ENCODE results near the gene PARL. TPM values are rescaled to one million over a fixed set of nuclear protein-coding genes. Genes with fewer than 3 reads are reported as not detected.

PARL gene
- total RNA-seq, 1 experiment from 2014 or later, result 69.7 TPM

- Histone ChIP-seq H3K27me3 (ENCODE audit: insufficient read depth, low read length) (no peaks in the 10 kb centered on the region), H3K9me2 (ENCODE audit: insufficient read depth) (no peaks in the 10 kb centered on the region), H3K9me3 (ENCODE audit: control insufficient read depth in 1 of 2, insufficient read depth in 1 of 2, low read depth in 1 of 2, low read length in 2 of 2) (no peaks in the 10 kb centered on the region), H3K4me1 (ENCODE audit: control insufficient read depth in 1 of 2, insufficient read depth in 2 of 2, low read length in 2 of 2) (no peaks in the 10 kb centered on the region), H3K4me2 (ENCODE audit: low read length) (no peak overlapping the region), H2AFZ (ENCODE audit: low read depth, low read length, poor library complexity, severe bottlenecking) (no peak overlapping the region), H3K79me2 (ENCODE audit: insufficient read depth, low read length) (0 out of 2 replicates have a peak, but pooled peaks cover 13% of the 10 kb centered on the region), H3K27ac (ENCODE audit: low read depth, low read length) (no peak overlapping the region), H3K9ac (ENCODE audit: low read length) (no peak overlapping the region), H3K4me3 (replicated peaks in 1 of 2; ENCODE audit: low read depth in 1 of 2, low read length in 2 of 2) (no peak overlapping the region), H3K36me3 (ENCODE audit: control insufficient read depth in 1 of 2, insufficient read depth in 2 of 2, low read length in 2 of 2) (peaks cover 38 to 50% of the 10 kb centered on the region in 2 experiments), H4K20me1 (ENCODE audit: insufficient read depth) (no peaks in the 10 kb centered on the region)
- DNase-seq (ENCODE audit: low read depth, low spot score) (no peak), ATAC-seq (no peak)
- no TSS peak for BruUV-seq (replicated peaks)
- POLR2A ChIA-PET, result no interaction called here
- no peak for TF ChIP-seq CBX3 (IDR thresholded peaks at IDR 0.05; ENCODE audit: low read depth)
- TF ChIP-seq ZNF274 (IDR thresholded peaks at IDR 0.05; ENCODE audit: low read depth, low read length), result no peak
- TF ChIP-seq EGR1 (IDR thresholded peaks at IDR 0.05; ENCODE audit: low read depth), result no peak
- TF ChIP-seq ATF3 (IDR thresholded peaks at IDR 0.05), result no peak
- intact Hi-C loops (cut with micrococcal nuclease), result no loop called here
- CTCF ChIA-PET, result interaction anchor here (3.2 kb wide), 1 partner anchor 16 kb away, joined by 8 read pairs; no protein-coding TSS in a partner anchor
- RAD21 ChIA-PET (ENCODE audit: low non-redundant PET in 1 of 2, low total read pairs in 2 of 2, uncharacterized antibody in 2 of 2, unreplicated experiment in 2 of 2), result no interaction called here
These were observed 102.0 kb downstream of the PARL start for GRCh38 chr3:183782576-183783276.

DNA sequence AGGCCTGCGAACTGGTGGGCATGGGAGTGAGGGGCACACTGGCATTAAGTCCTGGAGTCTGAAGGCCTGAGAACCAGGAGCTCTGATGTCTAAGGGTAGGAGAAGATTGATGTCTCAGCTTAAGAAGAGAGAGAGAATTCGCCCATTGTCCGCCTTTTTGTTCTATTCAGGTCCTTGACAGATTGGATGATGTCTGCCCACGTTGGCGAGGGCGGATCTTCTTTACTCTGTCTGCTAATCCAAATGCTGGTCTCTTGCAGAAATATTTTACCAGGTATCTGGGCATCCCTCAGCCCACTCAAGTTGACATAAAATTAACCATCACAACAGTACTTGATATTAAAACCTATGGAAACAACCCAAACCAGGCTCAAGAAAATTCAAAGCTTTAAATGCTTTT is 103.4 kb downstream of the PARL start:
- Histone ChIP-seq H3K4me1 (ENCODE audit: control insufficient read depth in 1 of 2, insufficient read depth in 2 of 2, low read length in 2 of 2) (no peaks in the 10 kb centered on the region), H4K20me1 (ENCODE audit: insufficient read depth) (no peaks in the 10 kb centered on the region), H3K9ac (ENCODE audit: low read length) (no peak overlapping the region), H3K36me3 (ENCODE audit: control insufficient read depth in 1 of 2, insufficient read depth in 2 of 2, low read length in 2 of 2) (peaks cover 34 to 48% of the 10 kb centered on the region in 2 experiments), H3K9me2 (ENCODE audit: insufficient read depth) (no peaks in the 10 kb centered on the region), H3K27me3 (ENCODE audit: insufficient read depth, low read length) (no peaks in the 10 kb centered on the region), H3K4me2 (ENCODE audit: low read length) (no peak overlapping the region), H3K9me3 (ENCODE audit: control insufficient read depth in 1 of 2, insufficient read depth in 1 of 2, low read depth in 1 of 2, low read length in 2 of 2) (no peaks in the 10 kb centered on the region), H3K27ac (ENCODE audit: low read depth, low read length) (no peak overlapping the region), H3K79me2 (ENCODE audit: insufficient read depth, low read length) (0 out of 2 replicates have a peak, but pooled peaks cover 13% of the 10 kb centered on the region), H3K4me3 (replicated peaks in 1 of 2; ENCODE audit: low read depth in 1 of 2, low read length in 2 of 2) (no peak overlapping the region), H2AFZ (ENCODE audit: low read depth, low read length, poor library complexity, severe bottlenecking) (no peak overlapping the region)
- CTCF ChIA-PET, result interaction anchor here (3.2 kb wide), 1 partner anchor 14 kb away, joined by 8 read pairs; no protein-coding TSS in a partner anchor
- RAD21 ChIA-PET (ENCODE audit: low non-redundant PET in 1 of 2, low total read pairs in 2 of 2, uncharacterized antibody in 2 of 2, unreplicated experiment in 2 of 2), result no interaction called here
- no TSS peak for BruUV-seq (replicated peaks)
- POLR2A ChIA-PET, result no interaction called here
- DNase-seq (ENCODE audit: low read depth, low spot score), result no peak
- TF ChIP-seq ATF3 (IDR thresholded peaks at IDR 0.05), result no peak
- TF ChIP-seq, protein P1, sequence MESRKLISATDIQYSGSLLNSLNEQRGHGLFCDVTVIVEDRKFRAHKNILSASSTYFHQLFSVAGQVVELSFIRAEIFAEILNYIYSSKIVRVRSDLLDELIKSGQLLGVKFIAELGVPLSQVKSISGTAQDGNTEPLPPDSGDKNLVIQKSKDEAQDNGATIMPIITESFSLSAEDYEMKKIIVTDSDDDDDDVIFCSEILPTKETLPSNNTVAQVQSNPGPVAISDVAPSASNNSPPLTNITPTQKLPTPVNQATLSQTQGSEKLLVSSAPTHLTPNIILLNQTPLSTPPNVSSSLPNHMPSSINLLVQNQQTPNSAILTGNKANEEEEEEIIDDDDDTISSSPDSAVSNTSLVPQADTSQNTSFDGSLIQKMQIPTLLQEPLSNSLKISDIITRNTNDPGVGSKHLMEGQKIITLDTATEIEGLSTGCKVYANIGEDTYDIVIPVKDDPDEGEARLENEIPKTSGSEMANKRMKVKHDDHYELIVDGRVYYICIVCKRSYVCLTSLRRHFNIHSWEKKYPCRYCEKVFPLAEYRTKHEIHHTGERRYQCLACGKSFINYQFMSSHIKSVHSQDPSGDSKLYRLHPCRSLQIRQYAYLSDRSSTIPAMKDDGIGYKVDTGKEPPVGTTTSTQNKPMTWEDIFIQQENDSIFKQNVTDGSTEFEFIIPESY (IDR thresholded peaks at IDR 0.05; ENCODE audit: extremely low read depth, insufficient replicate concordance, low read length), result no peak
- no peak for TF ChIP-seq EZH2 (IDR thresholded peaks at IDR 0.05)
- TF ChIP-seq RAD21 (IDR thresholded peaks at IDR 0.05; ENCODE audit: low read depth), result no peak
- TF ChIP-seq FOSL1 (IDR thresholded peaks at IDR 0.05; ENCODE audit: low read depth), result no peak
- no peak for TF ChIP-seq ELF1 (IDR thresholded peaks at IDR 0.05; ENCODE audit: borderline replicate concordance, low read depth)
- TF ChIP-seq, protein P2, sequence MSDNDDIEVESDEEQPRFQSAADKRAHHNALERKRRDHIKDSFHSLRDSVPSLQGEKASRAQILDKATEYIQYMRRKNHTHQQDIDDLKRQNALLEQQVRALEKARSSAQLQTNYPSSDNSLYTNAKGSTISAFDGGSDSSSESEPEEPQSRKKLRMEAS (IDR thresholded peaks at IDR 0.05), result no peak
- no peak for TF ChIP-seq ZNF274 (IDR thresholded peaks at IDR 0.05; ENCODE audit: low read depth, low read length)
- intact Hi-C loops (cut with micrococcal nuclease), result no loop called here
- ATAC-seq, result no peak

Measured in HCT116 (cell line).